HepG2 (cell line): ENCODE data around the gene HYCC2. TPM values are rescaled to one million over a fixed set of nuclear protein-coding genes. Genes with fewer than 3 reads are reported as not detected.
A peak's percentile ranks its signal among the peaks of the same experiment; 100 is the strongest.

Source experiments
- CREB1 ChIP-seq, 2 experiments: fragments of 450-650 bp in 1 of 2; IDR thresholded peaks; 2 replicates each; pipeline ENCODE4 v1.6.1; 2016 to 2017; ENCODE audit warnings: control low read depth in 1 of 2, mild to moderate bottlenecking in 1 of 2, missing compliant biosample characterization in 1 of 2, missing genetic modification characterization in 1 of 2
- DDIT3 ChIP-seq: sonication (generic); formaldehyde crosslinking; IDR thresholded peaks from 2 replicates; pipeline ENCODE4 v1.4.0; 2020; ENCODE audit warnings: mild to moderate bottlenecking, missing genetic modification reagents
- GATAD1 ChIP-seq: IDR thresholded peaks from 2 replicates; pipeline ENCODE4 v1.6.1; 2016; ENCODE audit warnings: missing genetic modification reagents, missing compliant biosample characterization
- GLI4 ChIP-seq: sonication (generic); formaldehyde crosslinking; IDR thresholded peaks from 2 replicates; pipeline ENCODE4 v1.5.1; 2020; ENCODE audit warnings: missing genetic modification reagents, mild to moderate bottlenecking, moderate library complexity, borderline replicate concordance
- KDM4B ChIP-seq: sonication (generic); formaldehyde crosslinking; IDR thresholded peaks from 2 replicates; pipeline ENCODE4 v1.4.0; 2020; ENCODE audit warnings: missing genetic modification reagents
- MTERF4 ChIP-seq: sonication (generic); formaldehyde crosslinking; IDR thresholded peaks from 2 replicates; pipeline ENCODE4 v1.8.0; 2023; ENCODE audit warnings: mild to moderate bottlenecking, missing genetic modification reagents
- MTF2 ChIP-seq: sonication (generic); formaldehyde crosslinking; IDR thresholded peaks from 2 replicates; pipeline ENCODE4 v1.5.0; 2020; ENCODE audit warnings: missing genetic modification reagents, borderline replicate concordance
- MYC ChIP-seq: sonication (generic); formaldehyde crosslinking; IDR thresholded peaks from 2 replicates; pipeline ENCODE4 v1.9.0; 2021; ENCODE audit warnings: missing genetic modification reagents, borderline replicate concordance
- PBX2 ChIP-seq: IDR thresholded peaks from 2 replicates; pipeline ENCODE4 v1.6.1; 2016; ENCODE audit warnings: control low read depth
- TRIM24 ChIP-seq: sonication (generic); formaldehyde crosslinking; IDR thresholded peaks from 2 replicates; pipeline ENCODE4 v1.8.0; 2022; ENCODE audit warnings: mild to moderate bottlenecking, missing genetic modification reagents
- ZBTB49 ChIP-seq: sonication (generic); formaldehyde crosslinking; IDR thresholded peaks from 2 replicates; pipeline ENCODE4 v1.4.0; 2020; ENCODE audit warnings: missing genetic modification reagents, borderline replicate concordance
- ZNF343 ChIP-seq: sonication (generic); formaldehyde crosslinking; IDR thresholded peaks from 2 replicates; pipeline ENCODE4 v1.4.0; 2020; ENCODE audit warnings: mild to moderate bottlenecking, missing genetic modification reagents
- ZNF407 ChIP-seq: sonication (generic); formaldehyde crosslinking; IDR thresholded peaks from one replicate; pipeline ENCODE4 v1.5.1; 2020; ENCODE audit warnings: mild to moderate bottlenecking, missing genetic modification reagents; ENCODE audit errors: not compliant biosample characterization
- ZNF674 ChIP-seq: sonication (generic); formaldehyde crosslinking; IDR thresholded peaks from 2 replicates; pipeline ENCODE4 v1.5.0; 2020; ENCODE audit warnings: low read depth, mild to moderate bottlenecking, missing genetic modification reagents
- ZNF777 ChIP-seq: sonication (generic); formaldehyde crosslinking; IDR thresholded peaks from 2 replicates; pipeline ENCODE4 v1.4.0; 2020; ENCODE audit warnings: missing genetic modification reagents
- polyA plus RNA-seq, 8 experiments: library from polyadenylated mRNA; depleted of rRNA in 3 of 8; stranded (reverse) in 7 of 8; unstranded in 1 of 8; fragments of >200 nt; fragmentation: Illumina TruSeq in 4 of 8; extraction: Trizol in 4 of 8; gene quantifications; 2 replicates each; pipeline versions ENCODE4 v1.2.1 to v1.2.3, GENCODE V29; 2011 to 2016; ENCODE audit warnings: low read depth in 4 of 8, missing spikeins in 1 of 8, mixed read lengths in 1 of 8; ENCODE audit not compliant: insufficient read depth in 1 of 8
- total RNA-seq, 5 experiments: library from RNA; depleted of rRNA; stranded (reverse); fragments of >200 nt; fragmentation: Illumina TruSeq; extraction: Trizol; gene quantifications; 2 replicates each; pipeline ENCODE4 v1.2.3, GENCODE V29; 2016; ENCODE audit warnings: low read depth in 1 of 5

The HYCC2 gene
- total and polyA plus RNA-seq, 2 of the 13 experiments (the other 11 are each of a cell fraction or from before 2014, with no cell fraction given), result 4.7 to 13.9 TPM

- TF ChIP-seq ZNF407 (peak; percentile 27), CREB1 (IDR thresholded peaks at IDR 0.05) (no peak), CREB1 (CRISPR knock-in tag; IDR thresholded peaks at IDR 0.05) (no peak), MYC (peak; percentile 71), MTF2 (CRISPR knock-in tag) (peak; percentile 76), ZBTB49 (CRISPR knock-in tag) (no peak), MTERF4 (CRISPR knock-in tag) (peak; percentile 63), GATAD1 (peak; percentile 53; the same call in 1 of the 2 replicates), GLI4 (CRISPR knock-in tag) (peak; percentile 56; the same call in 1 of the 2 replicates), KDM4B (CRISPR knock-in tag) (no peak), TRIM24 (CRISPR knock-in tag) (no peak), ZNF674 (CRISPR knock-in tag) (no peak), PBX2 (CRISPR knock-in tag) (no peak), DDIT3 (CRISPR knock-in tag) (no peak), ZNF777 (CRISPR knock-in tag) (peak; percentile 65; the same call in 1 of the 2 replicates), ZNF343 (CRISPR knock-in tag) (peak; percentile 97)
Observed at GRCh38 chr2:201118121-201118960, 46.9 kb upstream of the HYCC2 start (continued).
